Epithelial cell of esophagus (primary cell): ENCODE results near the gene RGS12.
A peak's percentile ranks its signal among the peaks of the same experiment; 100 is the strongest.

Experiments
- DNase-seq: peaks from one replicate; pipeline ENCODE4 v3.0.0; 2010; ENCODE audit warnings: low read depth
- H3K4me3 ChIP-seq: 2 replicates; pipeline ENCODE4 v1.5.1; 2011; ENCODE audit warnings: mild to moderate bottlenecking, low read length, control low read depth
- CTCF ChIP-seq: IDR thresholded peaks from 2 replicates; pipeline ENCODE4 v1.5.1; 2011; ENCODE audit warnings: low read depth, mild to moderate bottlenecking, low read length, control low read depth, inconsistent platforms; ENCODE audit not compliant: insufficient read depth; ENCODE audit errors: missing control alignments

Gene RGS12

GRCh38 chr4:3305610-3306371 lies 13.0 kb downstream of the RGS12 start:
- H3K4me3 ChIP-seq, result no peak overlapping the region
- no peak for TF ChIP-seq CTCF
- peak; percentile 15 for DNase-seq

GRCh38 chr4:3306450-3306849 lies 13.6 kb downstream of the RGS12 start:
- no peak for DNase-seq
- H3K4me3 ChIP-seq, result no peak overlapping the region
- no peak for TF ChIP-seq CTCF

- no peak for TF ChIP-seq CTCF
- H3K4me3 ChIP-seq, result no peak overlapping the region
- DNase-seq, result no peak
Observed at GRCh38 chr4:3307060-3307459, 14.2 kb downstream of the RGS12 start.

GRCh38 chr4:3307486-3307885 lies 14.7 kb downstream of the RGS12 start:
- H3K4me3 ChIP-seq, result no peak overlapping the region
- DNase-seq, result no peak
- TF ChIP-seq CTCF, result no peak

GRCh38 chr4:3307891-3308575 lies 15.2 kb downstream of the RGS12 start:
- no peak overlapping the region for H3K4me3 ChIP-seq
- TF ChIP-seq CTCF, result no peak
- DNase-seq, result no peak

- no peak for DNase-seq
- H3K4me3 ChIP-seq, result no peak overlapping the region
- no peak for TF ChIP-seq CTCF
Observed at GRCh38 chr4:3308691-3309090, 15.9 kb downstream of the RGS12 start.
